HepG2 (cell line): ENCODE measurements around the gene HORMAD2. TPM values are rescaled to one million over a fixed set of nuclear protein-coding genes. Genes with fewer than 3 reads are reported as not detected.

Experiments used
- EP300 ChIP-seq, 3 experiments: sonication (generic) in 1 of 3; formaldehyde crosslinking in 1 of 3; IDR thresholded peaks; 2 replicates each; pipeline versions ENCODE4 v1.5.1 to v1.6.1; 2011 to 2020; ENCODE audit warnings: low read depth in 2 of 3, low read length in 2 of 3, borderline replicate concordance in 1 of 3, improper control_type of control experiment in 1 of 3, mild to moderate bottlenecking in 1 of 3, missing genetic modification reagents in 1 of 3, moderate library complexity in 1 of 3
- FOXP1 ChIP-seq, 2 experiments: fragments of 450-650 bp in 1 of 2; IDR thresholded peaks; 2 replicates each; pipeline ENCODE4 v1.6.1; 2017 to 2018; ENCODE audit warnings: antibody characterized with exemption in 1 of 2
- GATA4 ChIP-seq: sonication (generic); IDR thresholded peaks from 2 replicates; pipeline ENCODE4 v1.6.1; 2016; ENCODE audit warnings: antibody characterized with exemption, low read depth, borderline replicate concordance
- KMT2A ChIP-seq: sonication (generic); formaldehyde crosslinking; IDR thresholded peaks from 2 replicates; pipeline ENCODE4 v1.4.0; 2020; ENCODE audit warnings: missing genetic modification reagents
- MED1 ChIP-seq: sonication (generic); formaldehyde crosslinking; IDR thresholded peaks from 2 replicates; pipeline ENCODE4 v1.4.0; 2020; ENCODE audit warnings: missing genetic modification reagents
- MIER3 ChIP-seq: IDR thresholded peaks from 2 replicates; pipeline ENCODE4 v1.6.1; 2016; ENCODE audit warnings: missing compliant biosample characterization, borderline replicate concordance
- NCOA5 ChIP-seq: sonication (generic); formaldehyde crosslinking; IDR thresholded peaks from 2 replicates; pipeline ENCODE4 v1.4.0; 2020; ENCODE audit warnings: missing genetic modification reagents
- RXRB ChIP-seq: IDR thresholded peaks from 2 replicates; pipeline ENCODE4 v1.6.1; 2016; ENCODE audit warnings: borderline replicate concordance, missing genetic modification reagents, missing compliant biosample characterization
- SALL1 ChIP-seq: sonication (generic); formaldehyde crosslinking; IDR thresholded peaks from 2 replicates; pipeline ENCODE4 v1.8.0; 2022; ENCODE audit warnings: mild to moderate bottlenecking, missing genetic modification reagents
- SP5 ChIP-seq: IDR thresholded peaks from 2 replicates; pipeline ENCODE4 v1.6.1; 2016; ENCODE audit warnings: low read depth, borderline replicate concordance
- ZNF333 ChIP-seq: sonication (generic); formaldehyde crosslinking; IDR thresholded peaks from 2 replicates; pipeline ENCODE4 v1.4.0; 2020; ENCODE audit warnings: mild to moderate bottlenecking, missing genetic modification reagents, borderline replicate concordance
- ZNF558 ChIP-seq: sonication (generic); formaldehyde crosslinking; IDR thresholded peaks from 2 replicates; pipeline ENCODE4 v1.9.0; 2022; ENCODE audit warnings: mild to moderate bottlenecking, missing genetic modification reagents, borderline replicate concordance
- ZNF775 ChIP-seq: sonication (generic); formaldehyde crosslinking; IDR thresholded peaks from 2 replicates; pipeline ENCODE4 v1.4.0; 2020; ENCODE audit warnings: missing genetic modification reagents, mild to moderate bottlenecking, moderate library complexity, borderline replicate concordance
- polyA plus RNA-seq, 8 experiments: library from polyadenylated mRNA; depleted of rRNA in 3 of 8; stranded (reverse) in 7 of 8; unstranded in 1 of 8; fragments of >200 nt; fragmentation: Illumina TruSeq in 4 of 8; extraction: Trizol in 4 of 8; gene quantifications; 2 replicates each; pipeline versions ENCODE4 v1.2.1 to v1.2.3, GENCODE V29; 2011 to 2016; ENCODE audit warnings: low read depth in 4 of 8, missing spikeins in 1 of 8, mixed read lengths in 1 of 8; ENCODE audit not compliant: insufficient read depth in 1 of 8
- total RNA-seq, 5 experiments: library from RNA; depleted of rRNA; stranded (reverse); fragments of >200 nt; fragmentation: Illumina TruSeq; extraction: Trizol; gene quantifications; 2 replicates each; pipeline ENCODE4 v1.2.3, GENCODE V29; 2016; ENCODE audit warnings: low read depth in 1 of 5
- TF ChIP-seq, protein P1 (sequence below): sonication (generic); formaldehyde crosslinking; IDR thresholded peaks from 2 replicates; pipeline ENCODE4 v1.4.0; 2020; ENCODE audit warnings: missing genetic modification reagents
- TF ChIP-seq, protein P2 (sequence below): IDR thresholded peaks from 2 replicates; pipeline ENCODE4 v1.4.0; 2020; ENCODE audit warnings: mild to moderate bottlenecking, missing genetic modification reagents
- TF ChIP-seq, protein P3 (sequence below): fragments of 450-650 bp; IDR thresholded peaks from 2 replicates; pipeline ENCODE4 v1.6.1; 2016
- TF ChIP-seq, protein P4 (sequence below): sonication (generic); formaldehyde crosslinking; IDR thresholded peaks from 2 replicates; pipeline ENCODE4 v1.9.0; 2021; ENCODE audit warnings: missing genetic modification reagents, borderline replicate concordance

HORMAD2 gene
- total and polyA plus RNA-seq, 2 of the 13 experiments (the other 11 are each of a cell fraction or from before 2014, with no cell fraction given), result not detected

DNA sequence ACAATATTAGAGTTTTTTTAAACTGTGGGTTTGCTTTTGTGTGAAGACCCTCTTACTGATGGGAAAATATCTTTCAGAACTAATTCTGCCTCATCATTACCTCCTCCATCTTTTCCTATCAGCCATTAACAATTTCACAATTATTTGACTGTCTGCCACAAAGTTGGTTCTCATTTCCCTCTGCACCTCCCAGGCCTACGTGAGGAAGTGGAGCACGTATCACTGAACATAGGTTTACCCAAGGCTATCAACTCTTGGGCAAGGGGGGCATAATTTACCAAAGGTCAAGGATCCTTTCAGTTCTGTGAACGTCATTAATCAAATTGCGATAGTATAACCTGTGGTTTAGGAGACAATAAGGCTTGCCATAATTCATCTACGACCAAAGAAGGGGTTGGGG, 106.2 kb downstream of the HORMAD2 start (continued):
- no peak for TF ChIP-seq ZNF775
- TF ChIP-seq NCOA5 (CRISPR knock-in tag), result no peak
- no peak for TF ChIP-seq ZNF558
- no peak for TF ChIP-seq KMT2A (CRISPR knock-in tag)
- TF ChIP-seq SALL1 (CRISPR knock-in tag), result peak; percentile 23; the same call in 1 of the 2 replicates
- TF ChIP-seq, protein P1, sequence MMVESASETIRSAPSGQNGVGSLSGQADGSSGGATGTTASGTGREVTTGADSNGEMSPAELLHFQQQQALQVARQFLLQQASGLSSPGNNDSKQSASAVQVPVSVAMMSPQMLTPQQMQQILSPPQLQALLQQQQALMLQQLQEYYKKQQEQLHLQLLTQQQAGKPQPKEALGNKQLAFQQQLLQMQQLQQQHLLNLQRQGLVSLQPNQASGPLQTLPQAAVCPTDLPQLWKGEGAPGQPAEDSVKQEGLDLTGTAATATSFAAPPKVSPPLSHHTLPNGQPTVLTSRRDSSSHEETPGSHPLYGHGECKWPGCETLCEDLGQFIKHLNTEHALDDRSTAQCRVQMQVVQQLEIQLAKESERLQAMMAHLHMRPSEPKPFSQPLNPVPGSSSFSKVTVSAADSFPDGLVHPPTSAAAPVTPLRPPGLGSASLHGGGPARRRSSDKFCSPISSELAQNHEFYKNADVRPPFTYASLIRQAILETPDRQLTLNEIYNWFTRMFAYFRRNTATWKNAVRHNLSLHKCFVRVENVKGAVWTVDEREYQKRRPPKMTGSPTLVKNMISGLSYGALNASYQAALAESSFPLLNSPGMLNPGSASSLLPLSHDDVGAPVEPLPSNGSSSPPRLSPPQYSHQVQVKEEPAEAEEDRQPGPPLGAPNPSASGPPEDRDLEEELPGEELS (CRISPR knock-in tag), result no peak
- 0 out of 2 replicates have a peak, but pooled peaks have one; percentile 17 for TF ChIP-seq SP5 (CRISPR knock-in tag)
- TF ChIP-seq GATA4, result 0 out of 2 replicates have a peak, but pooled peaks have one; percentile 18
- peak in 1 of 2 experiments; percentile 44; a peak in 1 of 4 replicates for TF ChIP-seq EP300 (IDR thresholded peaks at IDR 0.05; ENCODE audit: low read depth in 2 of 2, low read length in 2 of 2)
- TF ChIP-seq EP300 (CRISPR knock-in tag; IDR thresholded peaks at IDR 0.05; ENCODE audit: borderline replicate concordance), result no peak
- peak; percentile 85 for TF ChIP-seq MED1 (CRISPR knock-in tag)
- TF ChIP-seq RXRB (CRISPR knock-in tag), result peak; percentile 30; the same call in 1 of the 2 replicates
- no peak for TF ChIP-seq FOXP1 (IDR thresholded peaks at IDR 0.05)
- peak; percentile 5; the same call in 1 of the 2 replicates for TF ChIP-seq FOXP1 (CRISPR knock-in tag; IDR thresholded peaks at IDR 0.05)
- TF ChIP-seq, protein P2, sequence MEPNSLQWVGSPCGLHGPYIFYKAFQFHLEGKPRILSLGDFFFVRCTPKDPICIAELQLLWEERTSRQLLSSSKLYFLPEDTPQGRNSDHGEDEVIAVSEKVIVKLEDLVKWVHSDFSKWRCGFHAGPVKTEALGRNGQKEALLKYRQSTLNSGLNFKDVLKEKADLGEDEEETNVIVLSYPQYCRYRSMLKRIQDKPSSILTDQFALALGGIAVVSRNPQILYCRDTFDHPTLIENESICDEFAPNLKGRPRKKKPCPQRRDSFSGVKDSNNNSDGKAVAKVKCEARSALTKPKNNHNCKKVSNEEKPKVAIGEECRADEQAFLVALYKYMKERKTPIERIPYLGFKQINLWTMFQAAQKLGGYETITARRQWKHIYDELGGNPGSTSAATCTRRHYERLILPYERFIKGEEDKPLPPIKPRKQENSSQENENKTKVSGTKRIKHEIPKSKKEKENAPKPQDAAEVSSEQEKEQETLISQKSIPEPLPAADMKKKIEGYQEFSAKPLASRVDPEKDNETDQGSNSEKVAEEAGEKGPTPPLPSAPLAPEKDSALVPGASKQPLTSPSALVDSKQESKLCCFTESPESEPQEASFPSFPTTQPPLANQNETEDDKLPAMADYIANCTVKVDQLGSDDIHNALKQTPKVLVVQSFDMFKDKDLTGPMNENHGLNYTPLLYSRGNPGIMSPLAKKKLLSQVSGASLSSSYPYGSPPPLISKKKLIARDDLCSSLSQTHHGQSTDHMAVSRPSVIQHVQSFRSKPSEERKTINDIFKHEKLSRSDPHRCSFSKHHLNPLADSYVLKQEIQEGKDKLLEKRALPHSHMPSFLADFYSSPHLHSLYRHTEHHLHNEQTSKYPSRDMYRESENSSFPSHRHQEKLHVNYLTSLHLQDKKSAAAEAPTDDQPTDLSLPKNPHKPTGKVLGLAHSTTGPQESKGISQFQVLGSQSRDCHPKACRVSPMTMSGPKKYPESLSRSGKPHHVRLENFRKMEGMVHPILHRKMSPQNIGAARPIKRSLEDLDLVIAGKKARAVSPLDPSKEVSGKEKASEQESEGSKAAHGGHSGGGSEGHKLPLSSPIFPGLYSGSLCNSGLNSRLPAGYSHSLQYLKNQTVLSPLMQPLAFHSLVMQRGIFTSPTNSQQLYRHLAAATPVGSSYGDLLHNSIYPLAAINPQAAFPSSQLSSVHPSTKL (CRISPR knock-in tag), result 0 out of 2 replicates have a peak, but pooled peaks have one; percentile 29
- TF ChIP-seq MIER3 (CRISPR knock-in tag), result peak; percentile 23; the same call in 1 of the 2 replicates
- TF ChIP-seq, protein P3, sequence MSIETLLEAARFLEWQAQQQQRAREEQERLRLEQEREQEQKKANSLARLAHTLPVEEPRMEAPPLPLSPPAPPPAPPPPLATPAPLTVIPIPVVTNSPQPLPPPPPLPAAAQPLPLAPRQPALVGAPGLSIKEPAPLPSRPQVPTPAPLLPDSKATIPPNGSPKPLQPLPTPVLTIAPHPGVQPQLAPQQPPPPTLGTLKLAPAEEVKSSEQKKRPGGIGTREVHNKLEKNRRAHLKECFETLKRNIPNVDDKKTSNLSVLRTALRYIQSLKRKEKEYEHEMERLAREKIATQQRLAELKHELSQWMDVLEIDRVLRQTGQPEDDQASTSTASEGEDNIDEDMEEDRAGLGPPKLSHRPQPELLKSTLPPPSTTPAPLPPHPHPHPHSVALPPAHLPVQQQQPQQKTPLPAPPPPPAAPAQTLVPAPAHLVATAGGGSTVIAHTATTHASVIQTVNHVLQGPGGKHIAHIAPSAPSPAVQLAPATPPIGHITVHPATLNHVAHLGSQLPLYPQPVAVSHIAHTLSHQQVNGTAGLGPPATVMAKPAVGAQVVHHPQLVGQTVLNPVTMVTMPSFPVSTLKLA, result no peak
- TF ChIP-seq, protein P4, sequence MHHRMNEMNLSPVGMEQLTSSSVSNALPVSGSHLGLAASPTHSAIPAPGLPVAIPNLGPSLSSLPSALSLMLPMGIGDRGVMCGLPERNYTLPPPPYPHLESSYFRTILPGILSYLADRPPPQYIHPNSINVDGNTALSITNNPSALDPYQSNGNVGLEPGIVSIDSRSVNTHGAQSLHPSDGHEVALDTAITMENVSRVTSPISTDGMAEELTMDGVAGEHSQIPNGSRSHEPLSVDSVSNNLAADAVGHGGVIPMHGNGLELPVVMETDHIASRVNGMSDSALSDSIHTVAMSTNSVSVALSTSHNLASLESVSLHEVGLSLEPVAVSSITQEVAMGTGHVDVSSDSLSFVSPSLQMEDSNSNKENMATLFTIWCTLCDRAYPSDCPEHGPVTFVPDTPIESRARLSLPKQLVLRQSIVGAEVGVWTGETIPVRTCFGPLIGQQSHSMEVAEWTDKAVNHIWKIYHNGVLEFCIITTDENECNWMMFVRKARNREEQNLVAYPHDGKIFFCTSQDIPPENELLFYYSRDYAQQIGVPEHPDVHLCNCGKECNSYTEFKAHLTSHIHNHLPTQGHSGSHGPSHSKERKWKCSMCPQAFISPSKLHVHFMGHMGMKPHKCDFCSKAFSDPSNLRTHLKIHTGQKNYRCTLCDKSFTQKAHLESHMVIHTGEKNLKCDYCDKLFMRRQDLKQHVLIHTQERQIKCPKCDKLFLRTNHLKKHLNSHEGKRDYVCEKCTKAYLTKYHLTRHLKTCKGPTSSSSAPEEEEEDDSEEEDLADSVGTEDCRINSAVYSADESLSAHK (CRISPR knock-in tag), result no peak
- TF ChIP-seq ZNF333, result no peak
